Osteocyte (in vitro differentiated cells): ENCODE measurements around the gene TFEB. TPM values are rescaled to one million over a fixed set of nuclear protein-coding genes. Genes with fewer than 3 reads are reported as not detected.

ENCODE experiments used
- DNase-seq: peaks from one replicate; pipeline ENCODE4 v3.0.0; 2021; ENCODE audit warnings: mixed read lengths; ENCODE audit not compliant: unreplicated experiment; ENCODE audit errors: extremely low spot score
- H3K27ac Mint-ChIP-seq: one replicate; pipeline ENCODE4 v1.8.0; 2021; ENCODE audit warnings: mild to moderate bottlenecking, mixed read lengths; ENCODE audit not compliant: unreplicated experiment
- H3K27me3 Mint-ChIP-seq: one replicate; pipeline ENCODE4 v1.8.0; 2021; ENCODE audit warnings: mixed read lengths; ENCODE audit not compliant: unreplicated experiment
- H3K36me3 Mint-ChIP-seq: one replicate; pipeline ENCODE4 v1.8.0; 2021; ENCODE audit warnings: mixed read lengths; ENCODE audit not compliant: unreplicated experiment
- H3K4me1 Mint-ChIP-seq: one replicate; pipeline ENCODE4 v1.8.0; 2021; ENCODE audit warnings: mixed read lengths; ENCODE audit not compliant: unreplicated experiment
- H3K4me3 Mint-ChIP-seq: one replicate; pipeline ENCODE4 v1.8.0; 2021; ENCODE audit warnings: mild to moderate bottlenecking, moderate library complexity, mixed read lengths; ENCODE audit not compliant: unreplicated experiment
- H3K9me3 Mint-ChIP-seq: one replicate; pipeline ENCODE4 v1.8.0; 2021; ENCODE audit warnings: mixed read lengths; ENCODE audit not compliant: unreplicated experiment
- CTCF ChIP-seq: fragments of 200-600 bp; sonication (generic); IDR thresholded peaks from 2 replicates; pipeline ENCODE4 v1.5.0; 2021; ENCODE audit warnings: antibody characterized with exemption, mild to moderate bottlenecking, moderate library complexity
- total RNA-seq: library from RNA; stranded (reverse); gene quantifications from 2 replicates; pipeline ENCODE4 v1.2.1, GENCODE V29; 2021

TFEB gene
- total RNA-seq, 1 donor from 2014 or later: 11.1 TPM

- peak overlapping the region; percentile 54 for H3K27ac Mint-ChIP-seq
- no peak overlapping the region for H3K4me3 Mint-ChIP-seq
- peak; percentile 59 for TF ChIP-seq CTCF
- DNase-seq: no peak
- peaks cover 28% of the 10 kb centered on the region for H3K4me1 Mint-ChIP-seq
- peaks cover 5% of the 10 kb centered on the region for H3K36me3 Mint-ChIP-seq
- no peaks in the 10 kb centered on the region for H3K9me3 Mint-ChIP-seq
- H3K27me3 Mint-ChIP-seq: no peaks in the 10 kb centered on the region
Measured at GRCh38 chr6:41705996-41706835, 29.2 kb downstream of the TFEB start.

- Mint-ChIP-seq H3K9me3 (no peaks in the 10 kb centered on the region), H3K27ac (peak overlapping the region; percentile 54), H3K4me3 (no peak overlapping the region), H3K36me3 (peaks cover 1% of the 10 kb centered on the region), H3K4me1 (peaks cover 34% of the 10 kb centered on the region), H3K27me3 (no peaks in the 10 kb centered on the region)
- TF ChIP-seq CTCF: no peak
- DNase-seq: no peak
Measured at GRCh38 chr6:41705311-41705995, 30.0 kb downstream of the TFEB start.

- no peak for TF ChIP-seq CTCF
- Mint-ChIP-seq H3K4me1 (peaks cover 40% of the 10 kb centered on the region), H3K9me3 (no peaks in the 10 kb centered on the region), H3K27ac (no peak overlapping the region), H3K36me3 (peaks cover 1% of the 10 kb centered on the region), H3K4me3 (no peak overlapping the region), H3K27me3 (no peaks in the 10 kb centered on the region)
- DNase-seq: no peak
Measured at GRCh38 chr6:41704656-41705310, 30.6 kb downstream of the TFEB start.

- Mint-ChIP-seq H3K36me3 (peaks cover 1% of the 10 kb centered on the region), H3K4me3 (no peak overlapping the region), H3K27ac (no peak overlapping the region), H3K9me3 (no peaks in the 10 kb centered on the region), H3K27me3 (no peaks in the 10 kb centered on the region), H3K4me1 (peaks cover 47% of the 10 kb centered on the region)
- no peak for DNase-seq
- no peak for TF ChIP-seq CTCF
Measured at GRCh38 chr6:41704028-41704427, 31.4 kb downstream of the TFEB start.
